Measurements from ENCODE around the gene DMGDH.

The DMGDH gene

DNA sequence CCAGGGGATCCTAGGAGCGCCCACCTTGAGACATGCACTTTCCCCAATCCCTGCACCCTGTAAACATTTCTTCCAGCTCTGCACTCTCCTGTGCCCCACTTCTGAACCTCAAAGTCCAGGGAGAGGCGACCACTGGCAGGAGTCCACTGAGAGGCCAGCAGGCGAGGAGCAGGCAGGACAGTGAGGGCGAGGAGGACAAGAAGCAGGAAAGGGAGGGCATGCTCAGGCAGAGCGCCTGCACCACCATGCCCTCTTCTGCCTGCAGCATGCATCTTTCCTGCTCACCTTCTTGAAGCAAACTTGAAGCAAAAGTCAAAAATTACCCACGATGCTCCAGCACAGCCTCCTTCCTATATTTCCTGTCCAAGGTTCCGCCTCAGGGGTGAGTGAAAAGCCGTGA, 94.4 kb downstream of the DMGDH start:
- TF ChIP-seq REST (IDR thresholded peaks at IDR 0.05; ENCODE audit: low read depth) (no peak), RAD21 (IDR thresholded peaks at IDR 0.05; ENCODE audit: low read depth) (no peak), NFIC (IDR thresholded peaks at IDR 0.05) (no peak)

DNA sequence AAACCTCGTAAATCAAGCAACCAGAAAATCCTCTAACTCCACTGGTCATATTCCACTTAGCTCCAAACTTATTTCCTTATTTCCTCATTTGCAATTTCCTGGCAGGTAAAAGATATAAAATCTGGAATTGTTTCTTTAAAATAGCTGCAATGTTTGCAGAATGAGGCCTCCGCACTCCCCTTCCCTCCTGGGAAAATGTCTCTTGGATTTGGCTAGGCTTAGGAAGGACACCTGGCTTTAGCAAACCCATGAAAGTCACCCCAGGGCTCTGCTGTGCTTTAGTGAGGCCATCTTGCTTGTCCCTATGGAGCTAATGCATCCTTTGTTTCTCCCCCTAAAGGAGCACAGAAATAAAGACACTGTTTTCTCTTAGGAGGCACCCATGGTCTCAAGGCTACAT, 94.9 kb downstream of the DMGDH start:
- TF ChIP-seq TEAD4 (IDR thresholded peaks at IDR 0.05) (no peak), EGR1 (IDR thresholded peaks at IDR 0.05) (no peak), TAF1 (IDR thresholded peaks at IDR 0.05; ENCODE audit: low read depth) (no peak), FOXM1 (IDR thresholded peaks at IDR 0.05; ENCODE audit: borderline replicate concordance, low read depth) (no peak), RAD21 (IDR thresholded peaks at IDR 0.05; ENCODE audit: low read depth) (no peak), EP300 (IDR thresholded peaks at IDR 0.05; ENCODE audit: borderline replicate concordance) (no peak), CREB1 (IDR thresholded peaks at IDR 0.05; ENCODE audit: low read depth) (no peak), CEBPB (IDR thresholded peaks at IDR 0.05) (no peak), MAX (IDR thresholded peaks at IDR 0.05) (no peak), ZBTB7A (IDR thresholded peaks at IDR 0.05; ENCODE audit: low read depth) (no peak)

DNA sequence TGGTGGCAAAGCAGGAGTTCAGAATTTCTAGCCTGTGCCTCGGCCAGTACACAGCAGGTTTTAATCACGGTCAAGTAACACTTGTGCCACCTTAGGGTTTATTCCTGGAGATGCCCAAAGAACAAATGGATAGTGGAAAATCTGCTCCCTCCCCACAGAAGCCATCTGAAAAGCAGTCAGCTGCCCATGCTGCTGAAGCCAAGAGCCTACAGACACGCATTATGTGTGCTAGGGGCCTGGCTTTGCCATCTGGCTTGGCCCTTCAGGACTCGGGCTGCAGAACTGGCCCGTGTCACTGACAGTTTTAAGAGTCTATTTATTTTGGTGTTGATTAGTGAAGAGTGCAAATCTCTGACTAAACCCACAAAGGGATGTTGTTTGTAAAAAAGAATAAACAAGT, 95.5 kb downstream of the DMGDH start:
- TF ChIP-seq EGR1 (IDR thresholded peaks at IDR 0.05) (no peak), FOXM1 (IDR thresholded peaks at IDR 0.05; ENCODE audit: borderline replicate concordance, low read depth) (no peak), ZBTB7A (IDR thresholded peaks at IDR 0.05; ENCODE audit: low read depth) (no peak), TEAD4 (IDR thresholded peaks at IDR 0.05) (no peak), MAX (IDR thresholded peaks at IDR 0.05) (no peak), EP300 (IDR thresholded peaks at IDR 0.05; ENCODE audit: borderline replicate concordance) (no peak), RAD21 (IDR thresholded peaks at IDR 0.05; ENCODE audit: low read depth) (no peak), YY1 (IDR thresholded peaks at IDR 0.05; ENCODE audit: low read depth) (no peak), NFIC (IDR thresholded peaks at IDR 0.05) (no peak), TAF1 (IDR thresholded peaks at IDR 0.05; ENCODE audit: low read depth) (no peak), REST (IDR thresholded peaks at IDR 0.05; ENCODE audit: low read depth) (no peak), TCF12 (IDR thresholded peaks at IDR 0.05; ENCODE audit: low read depth) (no peak)
- TF ChIP-seq, protein P1, sequence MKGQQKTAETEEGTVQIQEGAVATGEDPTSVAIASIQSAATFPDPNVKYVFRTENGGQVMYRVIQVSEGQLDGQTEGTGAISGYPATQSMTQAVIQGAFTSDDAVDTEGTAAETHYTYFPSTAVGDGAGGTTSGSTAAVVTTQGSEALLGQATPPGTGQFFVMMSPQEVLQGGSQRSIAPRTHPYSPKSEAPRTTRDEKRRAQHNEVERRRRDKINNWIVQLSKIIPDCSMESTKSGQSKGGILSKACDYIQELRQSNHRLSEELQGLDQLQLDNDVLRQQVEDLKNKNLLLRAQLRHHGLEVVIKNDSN (IDR thresholded peaks at IDR 0.05) = no peak

- TF ChIP-seq RAD21 (IDR thresholded peaks at IDR 0.05; ENCODE audit: low read depth) (no peak), EGR1 (IDR thresholded peaks at IDR 0.05) (no peak), CREB1 (IDR thresholded peaks at IDR 0.05; ENCODE audit: low read depth) (no peak), ZBTB7A (IDR thresholded peaks at IDR 0.05; ENCODE audit: low read depth) (no peak), CEBPB (IDR thresholded peaks at IDR 0.05) (no peak), TAF1 (IDR thresholded peaks at IDR 0.05; ENCODE audit: low read depth) (no peak), FOXM1 (IDR thresholded peaks at IDR 0.05; ENCODE audit: borderline replicate concordance, low read depth) (no peak), NFIC (IDR thresholded peaks at IDR 0.05) (no peak), EP300 (IDR thresholded peaks at IDR 0.05; ENCODE audit: borderline replicate concordance) (no peak), TEAD4 (IDR thresholded peaks at IDR 0.05) (no peak), TCF12 (IDR thresholded peaks at IDR 0.05; ENCODE audit: low read depth) (no peak), MAX (IDR thresholded peaks at IDR 0.05) (no peak), REST (IDR thresholded peaks at IDR 0.05; ENCODE audit: low read depth) (no peak), YY1 (IDR thresholded peaks at IDR 0.05; ENCODE audit: low read depth) (no peak)
- TF ChIP-seq, protein P1 (IDR thresholded peaks at IDR 0.05) = no peak
These were observed 96.6 kb downstream of the DMGDH start for GRCh38 chr5:78972654-78973428.

Measured in Ishikawa (cell line).